Lung (tissue), 12 donors: ENCODE results near the gene APOBEC3C. TPM values are rescaled to one million over a fixed set of nuclear protein-coding genes. Genes with fewer than 3 reads are reported as not detected.
"Not testable (repeated sequence)": the region's sequence is repeated elsewhere in the genome, so short reads cannot be mapped to it uniquely, and the experiment has no call there.

Source experiments
- ATAC-seq: fragments of 200-7000 bp; cut with Tn5 transposase; one replicate; pipeline ENCODE4 v1.9.1; 2020; ENCODE audit warnings: moderate number of reproducible peaks; ENCODE audit not compliant: insufficient read depth, low FRiP score
- DNase-seq, 3 donors: peaks; one replicate each; pipeline ENCODE4 v3.0.0-alpha.2; 2013 to 2017
- H3K27ac ChIP-seq, 2 donors: one replicate each; pipeline ENCODE4 v1.5.1; 2013; ENCODE audit warnings: mild to moderate bottlenecking in 2 of 2, moderate library complexity in 2 of 2, control low read depth in 1 of 2, inconsistent platforms in 1 of 2, low read depth in 1 of 2, low read length in 1 of 2
- H3K27me3 ChIP-seq, 3 donors: one replicate each; pipeline ENCODE4 v1.5.1; 2013; ENCODE audit warnings: low read length in 2 of 3; ENCODE audit not compliant: control insufficient read depth in 3 of 3, insufficient read depth in 3 of 3
- H3K36me3 ChIP-seq, 4 donors: one replicate each; pipeline ENCODE4 v1.5.1; 2013; ENCODE audit warnings: low read length in 4 of 4, mild to moderate bottlenecking in 1 of 4, moderate library complexity in 1 of 4; ENCODE audit not compliant: control insufficient read depth in 4 of 4, insufficient read depth in 4 of 4
- H3K4me1 ChIP-seq, 5 donors: one replicate each; pipeline ENCODE4 v1.5.1; 2013; ENCODE audit warnings: low read length in 5 of 5, mild to moderate bottlenecking in 2 of 5, moderate library complexity in 1 of 5; ENCODE audit not compliant: control insufficient read depth in 5 of 5, insufficient read depth in 5 of 5
- H3K4me3 ChIP-seq: one replicate; pipeline ENCODE4 v1.5.1; 2013; ENCODE audit warnings: mild to moderate bottlenecking, control low read depth, moderate library complexity
- H3K9ac ChIP-seq, 2 donors: one replicate each; pipeline ENCODE4 v1.5.1; 2013; ENCODE audit warnings: low read length in 2 of 2, control low read depth in 1 of 2; ENCODE audit not compliant: insufficient read depth in 1 of 2
- H3K9me3 ChIP-seq, 4 donors: one replicate each; pipeline ENCODE4 v1.5.1; 2013; ENCODE audit warnings: low read length in 3 of 4, mild to moderate bottlenecking in 1 of 4, moderate library complexity in 1 of 4; ENCODE audit not compliant: control insufficient read depth in 4 of 4, insufficient read depth in 3 of 4
- WGBS, 2 donors: extraction: QIAGEN DNeasy Blood & Tissue Kit; methylation state at CpG; one replicate each; pipeline ENCODE4 v1.1.7; 2013; 5-methylcytosine and 5-hydroxymethylcytosine counted together
- polyA plus RNA-seq, 2 donors: library from polyadenylated mRNA; stranded (reverse); fragments of 200-250 nt; gene quantifications; one replicate each; pipeline ENCODE4 v1.2.1, GENCODE V29; 2013
- total RNA-seq, 2 donors: library from RNA; depleted of rRNA in 1 of 2; stranded (reverse); fragments of >200 nt in 1 of 2; gene quantifications; one replicate each; pipeline ENCODE4 v1.2.1, GENCODE V29; 2014 to 2021
- TF ChIP-seq, protein P1 (sequence below): IDR thresholded peaks from 2 replicates; pipeline ENCODE4 v1.5.1; 2012; ENCODE audit warnings: mild to moderate bottlenecking; ENCODE audit errors: control extremely low read depth, extremely low read depth
- donor health status: control.
- donor health status: control.
- donor health status: Bipolar disorder and iron deficiency.
- donor health status: healthy.
- donor health status: DM: yes; HTN: yes; CAD: no.

Gene APOBEC3C
- total and polyA plus RNA-seq, 4 donors: 11.1 to 21.7 (median 13.6) TPM

DNA sequence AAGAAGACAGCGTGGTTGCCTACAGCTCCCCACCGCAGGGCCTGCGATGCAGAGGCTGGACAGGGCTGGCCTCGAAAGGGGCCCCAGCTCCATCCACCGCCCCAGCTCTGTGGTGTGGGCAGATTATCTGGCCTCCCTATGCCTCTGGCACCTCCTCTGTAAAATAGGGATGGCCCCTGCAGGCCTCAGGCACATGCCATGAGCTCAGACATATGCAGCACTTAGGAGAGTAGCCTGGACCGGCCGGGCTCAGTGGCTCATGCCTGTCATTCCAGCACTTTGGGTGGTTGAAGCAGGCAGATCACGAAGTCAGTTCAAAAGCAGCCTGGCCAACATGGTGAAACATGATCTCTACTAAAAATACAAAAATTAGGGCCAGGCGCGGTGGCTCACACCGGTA is 14.2 kb downstream of the APOBEC3C start:
- Histone ChIP-seq H3K4me3 (no peak overlapping the region), H3K27ac (no peak overlapping the region), H3K36me3 (peaks cover 0 to 6% (median 0%) of the 10 kb centered on the region in 4 donors), H3K9ac (no peak overlapping the region), H3K4me1 (no peaks in the 10 kb centered on the region), H3K27me3 (no peaks in the 10 kb centered on the region), H3K9me3 (no peaks in the 10 kb centered on the region)
- TF ChIP-seq, protein P1, sequence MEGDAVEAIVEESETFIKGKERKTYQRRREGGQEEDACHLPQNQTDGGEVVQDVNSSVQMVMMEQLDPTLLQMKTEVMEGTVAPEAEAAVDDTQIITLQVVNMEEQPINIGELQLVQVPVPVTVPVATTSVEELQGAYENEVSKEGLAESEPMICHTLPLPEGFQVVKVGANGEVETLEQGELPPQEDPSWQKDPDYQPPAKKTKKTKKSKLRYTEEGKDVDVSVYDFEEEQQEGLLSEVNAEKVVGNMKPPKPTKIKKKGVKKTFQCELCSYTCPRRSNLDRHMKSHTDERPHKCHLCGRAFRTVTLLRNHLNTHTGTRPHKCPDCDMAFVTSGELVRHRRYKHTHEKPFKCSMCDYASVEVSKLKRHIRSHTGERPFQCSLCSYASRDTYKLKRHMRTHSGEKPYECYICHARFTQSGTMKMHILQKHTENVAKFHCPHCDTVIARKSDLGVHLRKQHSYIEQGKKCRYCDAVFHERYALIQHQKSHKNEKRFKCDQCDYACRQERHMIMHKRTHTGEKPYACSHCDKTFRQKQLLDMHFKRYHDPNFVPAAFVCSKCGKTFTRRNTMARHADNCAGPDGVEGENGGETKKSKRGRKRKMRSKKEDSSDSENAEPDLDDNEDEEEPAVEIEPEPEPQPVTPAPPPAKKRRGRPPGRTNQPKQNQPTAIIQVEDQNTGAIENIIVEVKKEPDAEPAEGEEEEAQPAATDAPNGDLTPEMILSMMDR: no peak
- DNase-seq (no peak), ATAC-seq (no peak)
- 95 to 98% methylated on average over 11 of the region's 11 CpGs for WGBS, 2 donors

GRCh38 chr22:39029227-39029626 is 15.2 kb downstream of the APOBEC3C start:
- Histone ChIP-seq H3K9me3 (no peaks in the 10 kb centered on the region), H3K4me1 (no peaks in the 10 kb centered on the region)
- no peak for DNase-seq

GRCh38 chr22:39030705-39031104 is 16.6 kb downstream of the APOBEC3C start:
- DNase-seq (no peak), ATAC-seq (no peak)
- TF ChIP-seq, protein P1: no peak
- Histone ChIP-seq H3K9me3 (no peaks in the 10 kb centered on the region), H3K9ac (no peak overlapping the region), H3K36me3 (peaks cover 0 to 2% (median 0%) of the 10 kb centered on the region in 4 donors), H3K4me1 (no peaks in the 10 kb centered on the region), H3K27ac (no peak overlapping the region), H3K4me3 (no peak overlapping the region), H3K27me3 (no peaks in the 10 kb centered on the region)
- 88 to 93% methylated on average over 14 of the region's 14 CpGs for WGBS, 2 donors

More at GRCh38 chr22:39029227-39029626, 15.2 kb downstream of the APOBEC3C start:
- no peak overlapping the region for H3K4me3 ChIP-seq
- H3K36me3 ChIP-seq: peaks cover 0 to 3% (median 0%) of the 10 kb centered on the region in 4 donors
- H3K27me3 ChIP-seq: no peaks in the 10 kb centered on the region
- TF ChIP-seq, protein P1: no peak
- H3K9ac ChIP-seq: no peak overlapping the region
- WGBS, 2 donors: 92% methylated on average over 13 of the region's 13 CpGs
- no peak for ATAC-seq
- no peak overlapping the region for H3K27ac ChIP-seq

- 73 to 88% methylated on average over 13 to 17 of the region's 18 CpGs for WGBS, 2 donors
- H3K27me3 ChIP-seq, H3K4me1 ChIP-seq, H3K9ac ChIP-seq, H3K9me3 ChIP-seq, H3K4me3 ChIP-seq, H3K36me3 ChIP-seq, H3K27ac ChIP-seq, ATAC-seq, DNase-seq: not testable (repeated sequence)
Measured at GRCh38 chr22:39031434-39032295, 17.6 kb downstream of the APOBEC3C start.

- 51 to 66% methylated on average over 2 of the region's 2 CpGs for WGBS, 2 donors
- H3K4me1 ChIP-seq, H3K36me3 ChIP-seq, H3K9ac ChIP-seq, H3K9me3 ChIP-seq, H3K27me3 ChIP-seq, H3K27ac ChIP-seq, H3K4me3 ChIP-seq, ATAC-seq, DNase-seq: not testable (repeated sequence)
Measured at GRCh38 chr22:39037071-39037470, 23.0 kb downstream of the APOBEC3C start.
